ENCODE results near the gene SLC12A7.
"Not testable (repeated sequence)": the region's sequence is repeated elsewhere in the genome, so short reads cannot be mapped to it uniquely, and the experiment has no call there.

The SLC12A7 gene

GRCh38 chr5:1109542-1110306 lies 2.1 kb downstream of the SLC12A7 start:
- DNase-seq: no peak

DNA sequence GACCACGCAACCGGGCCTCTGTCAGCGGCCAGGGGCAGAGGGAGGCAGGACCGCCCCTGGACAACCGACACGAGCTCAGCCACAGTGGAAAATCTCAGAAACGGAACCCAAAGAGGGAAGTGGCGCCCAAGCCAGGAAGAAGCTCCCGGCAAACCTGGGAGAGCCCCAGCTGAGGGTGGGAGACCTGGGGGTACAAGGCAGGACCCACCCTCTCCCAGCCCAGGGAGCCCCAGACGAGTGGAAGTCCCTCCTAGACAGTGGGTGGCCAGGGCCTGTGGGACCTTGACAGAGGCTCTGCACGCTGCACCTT lies 3.0 kb downstream of the SLC12A7 start:
- no peak for DNase-seq

DNA sequence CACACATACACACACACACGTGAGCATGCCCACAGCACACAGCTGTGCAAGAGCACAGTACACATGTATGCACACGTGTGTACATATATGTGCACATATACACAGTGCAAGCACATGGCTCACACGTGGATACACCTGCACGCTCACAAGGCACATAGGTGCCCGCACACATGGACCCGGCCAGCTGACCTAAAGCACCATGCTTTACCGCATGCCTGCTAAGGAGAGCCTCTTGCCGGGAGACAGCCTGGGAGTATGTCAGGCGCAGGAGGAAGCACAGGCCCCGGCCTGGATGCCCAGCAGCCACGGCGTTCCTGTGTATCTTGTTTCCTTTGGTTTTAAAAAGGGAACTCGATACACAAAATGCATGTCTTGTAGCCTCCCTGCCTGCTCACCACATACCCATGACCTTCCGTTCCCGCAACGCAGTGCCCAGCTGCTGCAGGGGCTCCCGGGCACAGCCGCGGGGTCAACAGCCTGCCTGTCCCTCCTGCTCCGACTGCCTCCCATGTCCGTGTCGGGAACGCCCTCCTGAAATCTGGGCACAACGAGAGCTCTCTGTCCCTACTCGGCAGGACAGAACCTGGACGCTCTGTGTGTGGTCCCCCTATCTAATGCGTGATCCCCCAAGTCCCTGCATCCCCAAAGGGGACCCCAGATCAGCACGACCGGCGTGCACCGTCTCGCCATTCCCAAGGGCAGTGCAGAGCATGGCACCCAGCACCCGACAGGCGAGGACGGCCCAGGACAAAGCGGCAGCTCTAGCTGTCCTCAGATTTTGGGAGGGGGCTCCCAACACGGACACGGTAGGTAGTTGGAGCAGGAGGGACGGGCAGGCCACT lies 3.6 kb downstream of the SLC12A7 start:
- DNase-seq: no peak

- DNase-seq: no peak
These were observed 4.5 kb downstream of the SLC12A7 start for GRCh38 chr5:1107167-1108022.

GRCh38 chr5:1106385-1107166 lies 5.3 kb downstream of the SLC12A7 start:
- peak in 1 of 2 donors; percentile 38 for DNase-seq

- DNase-seq: peak; percentile 36 to 59
These were observed 6.3 kb downstream of the SLC12A7 start for GRCh38 chr5:1105350-1106265.

GRCh38 chr5:1104327-1105006 lies 7.4 kb downstream of the SLC12A7 start:
- peak in 1 of 2 donors; percentile 39 for DNase-seq

DNA sequence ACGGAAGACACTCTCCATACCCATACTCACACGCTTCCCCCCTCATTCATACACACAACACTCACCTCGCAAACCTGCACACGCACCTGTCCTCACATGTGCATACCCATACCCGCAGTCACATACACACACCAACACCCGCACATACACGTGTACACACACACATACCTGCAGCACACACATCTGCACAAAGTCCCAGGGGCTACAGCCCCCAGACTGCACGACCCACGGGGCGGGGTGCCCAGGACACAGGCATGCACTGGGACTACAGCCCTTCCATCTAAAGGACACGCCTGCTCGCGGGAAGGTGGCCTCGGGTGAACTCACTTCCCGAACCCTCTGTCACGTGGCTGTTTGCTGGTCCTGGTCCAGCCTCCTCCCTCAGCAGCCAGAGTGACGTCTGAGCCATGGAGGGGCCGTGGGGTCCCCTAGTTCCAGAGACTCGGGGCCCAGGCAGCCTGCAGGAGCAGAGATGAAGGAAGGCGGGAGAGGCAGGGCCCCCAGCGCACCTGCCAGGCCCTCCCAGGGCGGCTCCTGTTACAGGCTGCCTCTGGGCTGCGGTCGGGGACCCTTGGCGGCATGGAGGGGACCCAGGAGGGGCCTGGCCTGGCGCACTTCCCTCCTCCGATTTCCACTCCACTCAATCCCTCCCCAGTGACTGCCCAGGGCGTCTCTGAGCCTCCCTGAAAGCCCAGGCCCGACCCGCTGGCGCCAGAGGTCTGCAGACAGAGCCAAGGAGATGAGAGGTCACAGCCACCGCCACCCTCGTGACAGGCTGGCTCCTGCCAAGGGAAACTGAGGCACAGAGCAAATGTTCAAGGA lies 8.1 kb downstream of the SLC12A7 start:
- DNase-seq: no peak

- DNase-seq: no peak
These were observed 8.8 kb downstream of the SLC12A7 start for GRCh38 chr5:1103093-1103492.

DNA sequence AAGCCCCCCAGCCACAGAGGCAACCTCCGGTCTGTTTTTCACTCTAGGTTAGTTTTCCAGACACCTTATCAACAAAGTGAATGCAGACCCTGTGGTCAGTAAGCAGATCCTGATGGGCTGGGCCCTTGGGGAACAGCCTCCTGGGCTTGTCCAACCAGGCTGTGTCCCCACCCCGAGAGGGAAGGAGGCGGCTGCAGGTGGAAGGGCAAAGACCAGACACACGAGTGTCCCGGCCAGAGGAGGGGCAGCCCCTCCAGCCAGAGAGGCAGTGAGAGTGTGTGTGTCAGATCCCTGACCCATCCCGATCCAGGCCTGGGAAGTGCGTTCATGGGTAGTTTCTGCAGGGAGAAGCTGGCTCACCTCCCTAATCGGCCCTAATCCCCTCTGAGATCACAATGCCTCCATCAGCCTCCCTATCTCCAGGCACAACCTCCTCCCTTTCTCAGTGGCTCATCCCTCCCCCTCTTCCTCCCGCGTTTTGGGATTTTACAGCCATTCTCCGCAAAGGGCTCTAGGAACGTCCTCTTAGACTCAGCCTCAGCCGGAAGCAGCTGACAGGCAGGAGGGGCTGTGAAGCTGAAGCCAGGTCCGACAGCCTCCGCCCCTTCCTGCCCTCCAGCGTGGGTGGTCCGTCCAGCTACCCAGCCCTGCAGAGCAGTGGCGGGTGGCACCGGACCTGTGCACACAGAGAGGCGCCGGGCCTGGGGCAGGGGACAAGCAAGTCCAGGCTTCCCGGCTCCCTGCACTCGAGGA lies 9.7 kb downstream of the SLC12A7 start:
- DNase-seq: no peak

- DNase-seq: no peak
These were observed 10.9 kb downstream of the SLC12A7 start for GRCh38 chr5:1100664-1101574.

DNA sequence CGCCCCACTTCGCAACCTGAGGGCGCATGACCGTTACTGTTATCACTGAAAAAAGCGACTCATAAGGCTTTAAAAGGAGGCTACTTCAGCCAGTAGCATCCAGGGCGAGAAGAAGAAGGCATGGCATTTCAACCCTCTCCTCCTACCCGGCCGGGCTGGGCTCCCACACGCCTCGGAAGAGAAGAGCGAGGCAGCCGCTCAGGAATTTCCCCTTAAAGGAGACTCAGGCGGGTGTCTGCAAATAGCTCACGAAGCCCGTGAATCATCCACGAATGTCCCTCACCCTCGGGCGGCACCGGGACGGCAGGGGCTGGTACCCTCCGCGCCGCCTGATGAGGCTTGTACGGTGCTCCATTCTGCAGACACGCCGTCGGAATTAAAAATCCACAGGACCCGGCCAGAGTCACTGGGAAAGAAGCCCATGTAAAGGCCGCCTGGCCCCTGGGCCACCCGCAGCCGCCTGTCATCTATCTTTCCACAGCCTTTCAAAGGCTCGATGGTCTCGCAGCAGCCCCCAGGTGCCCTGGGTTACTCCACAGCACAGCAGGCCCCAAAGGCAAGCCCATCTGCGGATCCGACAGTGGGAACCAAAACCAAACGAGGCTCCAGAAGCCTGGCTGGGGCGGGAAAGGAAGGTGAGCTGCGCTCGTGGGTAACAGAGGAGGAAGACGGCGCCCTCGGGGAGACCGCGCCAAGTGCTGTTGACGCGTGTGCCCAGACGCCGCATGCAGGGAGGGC lies 11.8 kb downstream of the SLC12A7 start:
- no peak for DNase-seq

- no peak for DNase-seq
These were observed 12.8 kb downstream of the SLC12A7 start for GRCh38 chr5:1098986-1099597.

DNA sequence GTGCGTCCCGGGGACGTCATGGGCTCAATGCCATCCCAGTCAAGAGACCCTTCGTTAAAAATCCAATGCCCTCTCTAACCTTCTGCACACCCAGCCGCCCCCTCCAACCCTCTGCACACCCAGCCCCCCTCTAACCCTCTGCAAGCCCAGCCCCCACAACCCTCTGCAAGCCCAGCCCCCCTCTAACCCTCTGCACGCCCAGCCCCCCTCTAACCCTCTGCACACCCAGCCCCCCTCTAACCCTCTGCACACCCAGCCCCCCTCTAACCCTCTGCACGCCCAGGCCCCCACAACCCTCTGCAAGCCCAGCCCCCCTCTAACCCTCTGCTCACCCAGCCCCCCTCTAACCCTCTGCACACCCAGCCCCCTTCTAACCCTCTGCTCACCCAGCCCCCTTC lies 13.9 kb downstream of the SLC12A7 start:
- not testable (repeated sequence) for DNase-seq

- no peak for DNase-seq
These were observed 14.4 kb downstream of the SLC12A7 start for GRCh38 chr5:1097381-1097987.

GRCh38 chr5:1096838-1097237 lies 15.0 kb downstream of the SLC12A7 start:
- no peak for DNase-seq

Measured in activated CD4-positive, alpha-beta T cell treated with anti-CD3 and anti-CD28 coated beads for 4 hours (primary cell).